GM11168 (cell line): Measurements from ENCODE around the gene BGN.

Source experiments
- in situ Hi-C: fragments of 300-500 bp; cut with MboI; formaldehyde crosslinking; loops from one replicate; pipeline ENCODE4 v1.12.0; 2022; ENCODE audit warnings: low sequenced_read_pairs; ENCODE audit not compliant: unreplicated experiment

The BGN gene

GRCh38 chrX:153556767-153557166 lies 62.0 kb downstream of the BGN start:
- in situ Hi-C loops = loop anchor here (10.0 kb wide), 1 partner anchor 108 kb away; no protein-coding TSS in a partner anchor

- in situ Hi-C loops = loop anchor here (10.0 kb wide), 1 partner anchor 107 kb away; no protein-coding TSS in a partner anchor
Measured at GRCh38 chrX:153557618-153558355, 63.0 kb downstream of the BGN start.
